Hindlimb muscle (tissue), 1 donor: ENCODE data around the gene BPIFB4. TPM values are rescaled to one million over a fixed set of nuclear protein-coding genes. Genes with fewer than 3 reads are reported as not detected.
"Not testable (repeated sequence)": the region's sequence is repeated elsewhere in the genome, so short reads cannot be mapped to it uniquely, and the experiment has no call there.

Source experiments
- DNase-seq: peaks from one replicate; pipeline ENCODE4 v3.0.0-alpha.2; 2013
- polyA plus RNA-seq: library from polyadenylated mRNA; unstranded; fragments of 120-200 nt; gene quantifications from one replicate; pipeline ENCODE4 v1.2.1, GENCODE V29; 2013; ENCODE audit not compliant: insufficient read length

BPIFB4 gene
- polyA plus RNA-seq, 1 donor = 0.23 TPM

DNA sequence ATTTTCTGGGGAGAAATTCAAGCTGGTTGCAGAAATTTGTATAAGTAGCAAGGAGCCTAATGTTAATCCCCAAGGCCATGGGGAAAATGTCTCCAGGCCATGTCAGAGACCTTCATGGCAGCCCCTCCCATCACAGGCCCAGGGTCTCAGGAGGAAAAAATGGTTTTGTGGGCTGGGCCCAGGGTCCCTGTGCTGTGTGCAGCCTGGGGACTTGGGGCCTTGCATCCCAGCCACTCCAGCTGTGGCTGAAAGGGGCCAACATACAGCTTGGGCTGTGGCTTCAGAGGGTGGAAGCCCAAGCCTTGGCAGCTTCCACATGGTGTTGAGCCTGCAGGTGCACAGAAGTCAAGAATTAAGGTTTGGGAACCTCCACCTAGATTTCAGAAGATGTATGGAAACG is 42.9 kb downstream of the BPIFB4 start:
- DNase-seq = not testable (repeated sequence)

- DNase-seq = no peak
Observed at GRCh38 chr20:33124261-33124660, 44.8 kb downstream of the BPIFB4 start.

- no peak for DNase-seq
Observed at GRCh38 chr20:33124994-33125393, 45.6 kb downstream of the BPIFB4 start.

DNA sequence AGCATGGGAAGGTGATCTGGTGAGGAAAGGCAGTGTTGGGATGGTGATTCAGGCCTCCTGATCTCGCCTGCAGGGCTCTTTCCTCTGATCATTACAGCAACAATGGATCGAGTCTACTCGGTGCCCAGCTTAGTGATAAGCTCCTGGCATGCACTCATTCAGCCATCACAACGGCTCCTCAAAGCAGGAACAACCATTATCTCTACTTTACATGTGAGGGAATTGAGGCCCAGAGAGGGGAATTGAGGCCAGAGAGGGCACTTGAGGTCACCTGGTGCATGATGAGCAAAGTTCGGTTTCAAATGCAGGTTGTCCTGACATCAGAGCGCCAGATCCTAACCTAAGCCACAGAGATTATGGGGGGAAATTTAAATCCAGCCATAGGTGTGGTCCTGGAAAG is 46.5 kb downstream of the BPIFB4 start:
- DNase-seq = no peak

DNA sequence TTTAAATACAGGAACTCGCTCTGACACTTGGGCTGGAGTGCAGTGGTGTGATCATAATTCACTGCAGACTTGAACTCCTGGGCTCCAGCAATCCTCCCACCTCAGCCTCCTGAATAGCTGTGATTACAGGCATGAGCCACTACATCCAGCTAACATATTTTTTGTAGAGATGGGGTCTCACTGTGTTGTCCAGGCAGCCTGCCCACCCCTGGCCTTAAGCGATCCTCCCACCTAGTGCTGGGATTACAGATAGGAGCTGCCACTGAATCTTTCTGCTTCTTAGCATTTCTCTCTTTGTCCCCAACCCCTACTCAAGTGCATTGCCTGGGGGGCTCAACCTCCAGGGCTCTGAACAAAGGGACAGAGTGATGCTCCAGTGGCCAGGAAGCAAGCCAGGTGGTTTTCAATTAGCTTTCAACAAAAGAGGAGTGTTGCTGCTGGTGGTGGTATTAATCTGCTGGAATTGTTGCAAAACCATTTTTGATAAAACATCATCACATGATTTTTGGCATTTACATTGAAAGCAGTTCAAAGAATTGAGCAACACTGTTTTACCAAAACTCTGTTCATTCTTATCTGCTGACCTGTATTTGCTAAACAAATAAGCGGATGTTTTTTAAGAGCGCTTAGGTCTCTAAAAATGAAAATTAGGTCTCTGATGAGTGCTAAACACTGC is 48.1 kb downstream of the BPIFB4 start:
- no peak for DNase-seq

GRCh38 chr20:33130568-33131061 is 51.2 kb downstream of the BPIFB4 start:
- DNase-seq = no peak

GRCh38 chr20:33131949-33132473 is 52.6 kb downstream of the BPIFB4 start:
- no peak for DNase-seq

- no peak for DNase-seq
Observed at GRCh38 chr20:33132513-33133372, 53.3 kb downstream of the BPIFB4 start.

GRCh38 chr20:33133373-33133941 is 54.0 kb downstream of the BPIFB4 start:
- DNase-seq = no peak

GRCh38 chr20:33137195-33137594 is 57.8 kb downstream of the BPIFB4 start:
- no peak for DNase-seq

DNA sequence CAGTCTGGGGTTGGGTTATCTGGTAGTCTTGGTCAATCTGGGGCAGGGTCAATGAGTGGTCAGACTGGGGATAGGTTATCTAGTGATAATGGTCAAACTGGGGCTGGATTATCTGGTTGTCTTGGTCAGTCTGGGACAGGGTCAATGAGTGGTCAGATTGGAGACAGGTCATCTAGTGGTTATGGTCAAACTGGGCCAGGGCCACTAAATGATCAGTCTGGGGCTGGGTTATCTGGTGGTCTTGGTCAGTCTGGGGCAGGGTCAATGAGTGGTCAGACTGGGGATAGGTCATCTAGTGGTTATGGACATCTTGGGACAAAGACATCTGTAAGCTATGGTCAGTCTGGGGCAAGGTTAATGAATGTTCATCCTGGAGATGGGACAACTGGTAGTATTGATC is 60.0 kb downstream of the BPIFB4 start:
- DNase-seq = no peak

DNA sequence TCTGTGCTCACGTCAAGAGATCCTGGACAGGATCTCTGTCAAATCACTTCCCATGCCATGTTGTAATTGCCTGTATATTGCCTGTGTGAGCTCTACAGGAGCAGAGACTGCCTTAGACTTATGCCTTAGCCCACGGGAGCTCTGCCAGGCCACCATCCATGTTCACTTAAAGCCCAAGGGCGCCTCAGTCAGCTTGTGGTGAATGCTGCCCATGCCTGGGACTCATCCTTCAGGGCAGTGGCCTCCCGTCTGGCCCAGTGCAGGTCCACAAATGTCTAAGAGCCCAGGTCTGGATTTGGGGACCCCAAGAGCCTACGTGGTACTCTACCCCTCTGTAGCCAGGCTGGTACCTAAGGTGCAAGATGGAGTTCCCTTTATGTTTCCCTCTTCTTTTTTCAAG is 66.1 kb downstream of the BPIFB4 start:
- DNase-seq = no peak

- DNase-seq = no peak
Observed at GRCh38 chr20:33147299-33147698, 67.9 kb downstream of the BPIFB4 start.

GRCh38 chr20:33148040-33148439 is 68.6 kb downstream of the BPIFB4 start:
- no peak for DNase-seq

DNA sequence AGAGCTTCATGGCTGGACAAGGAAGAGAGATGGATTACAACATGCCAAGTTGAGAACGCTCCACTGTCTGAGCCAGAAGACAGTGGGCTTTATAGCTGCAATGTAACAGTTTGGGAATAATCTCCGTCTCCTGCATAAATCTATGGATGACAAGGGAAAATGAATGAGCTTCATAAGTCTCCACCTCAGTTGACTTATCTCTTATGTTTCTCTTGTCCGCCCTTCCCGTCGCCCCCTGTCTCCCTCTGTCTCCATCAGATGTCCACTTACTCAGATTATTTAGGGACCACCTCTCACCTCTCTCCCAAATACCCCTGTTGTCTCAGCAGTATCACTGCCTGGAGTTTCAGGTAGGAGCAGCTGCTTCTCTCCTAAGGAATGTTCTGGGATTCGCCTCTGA is 74.8 kb downstream of the BPIFB4 start:
- DNase-seq = no peak

DNA sequence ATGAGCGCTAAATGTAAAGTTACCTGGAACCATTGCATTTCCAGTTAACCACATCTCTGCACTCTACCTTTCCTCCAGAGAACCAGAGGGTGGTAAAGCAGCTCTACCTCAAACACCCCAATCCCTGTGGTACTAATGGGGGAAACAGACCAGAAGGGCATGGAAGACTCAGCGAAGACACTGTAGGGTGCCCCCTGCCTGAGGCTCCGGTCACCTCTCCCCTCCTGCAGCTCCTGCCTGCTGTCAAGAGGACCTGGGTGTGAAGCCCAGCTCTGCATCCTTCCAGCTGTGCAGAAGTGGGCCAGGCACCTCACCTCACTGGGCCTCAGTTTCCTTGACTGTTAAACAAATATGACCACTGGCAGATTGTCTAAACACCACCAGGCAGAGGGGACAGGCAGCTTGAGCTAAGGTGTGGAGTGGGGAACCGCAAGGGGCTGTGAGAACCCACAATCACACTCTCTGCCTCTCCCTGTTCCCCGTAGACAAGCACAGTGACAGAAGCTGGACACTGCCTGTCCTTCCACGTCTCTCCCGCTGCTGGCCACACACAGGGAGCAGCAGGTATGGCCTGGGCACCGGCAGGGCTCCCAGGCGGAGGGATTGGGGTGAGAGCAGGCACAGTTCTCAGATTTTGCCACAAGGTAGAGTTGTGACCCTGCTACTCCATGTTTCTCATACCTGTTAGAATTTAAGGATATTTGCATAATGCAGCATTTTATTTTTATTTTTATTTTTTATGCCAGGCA is 79.4 kb downstream of the BPIFB4 start:
- DNase-seq = no peak

DNA sequence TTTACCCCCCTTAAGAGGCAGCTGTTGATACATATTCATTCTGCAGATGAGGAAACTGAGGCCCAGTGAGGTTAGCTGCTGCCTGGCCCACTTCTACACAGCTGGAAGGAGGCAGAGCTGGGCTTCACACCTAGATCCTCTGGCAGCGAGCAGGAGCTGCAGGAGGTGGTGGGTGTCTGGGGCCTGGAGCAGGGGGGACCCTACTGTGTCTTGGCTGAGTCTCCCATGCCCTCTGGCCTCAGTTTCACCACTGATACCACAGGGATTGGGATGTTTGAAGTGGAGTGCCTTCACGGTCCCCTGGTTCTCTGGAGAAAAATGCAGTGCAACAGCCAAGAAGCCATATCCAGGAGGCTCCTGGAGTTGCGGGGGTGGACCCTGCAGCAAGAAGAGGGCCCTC is 80.3 kb downstream of the BPIFB4 start:
- no peak for DNase-seq

GRCh38 chr20:33160681-33161080 is 81.2 kb downstream of the BPIFB4 start:
- no peak for DNase-seq
